ENCODE data around the gene TUSC2. TPM values are rescaled to one million over a fixed set of nuclear protein-coding genes. Genes with fewer than 3 reads are reported as not detected.

The TUSC2 gene
- total and polyA plus RNA-seq, 2 of the 13 experiments (the other 11 are each of a cell fraction or from before 2014, with no cell fraction given) = 36.7 to 39.1 TPM

DNA sequence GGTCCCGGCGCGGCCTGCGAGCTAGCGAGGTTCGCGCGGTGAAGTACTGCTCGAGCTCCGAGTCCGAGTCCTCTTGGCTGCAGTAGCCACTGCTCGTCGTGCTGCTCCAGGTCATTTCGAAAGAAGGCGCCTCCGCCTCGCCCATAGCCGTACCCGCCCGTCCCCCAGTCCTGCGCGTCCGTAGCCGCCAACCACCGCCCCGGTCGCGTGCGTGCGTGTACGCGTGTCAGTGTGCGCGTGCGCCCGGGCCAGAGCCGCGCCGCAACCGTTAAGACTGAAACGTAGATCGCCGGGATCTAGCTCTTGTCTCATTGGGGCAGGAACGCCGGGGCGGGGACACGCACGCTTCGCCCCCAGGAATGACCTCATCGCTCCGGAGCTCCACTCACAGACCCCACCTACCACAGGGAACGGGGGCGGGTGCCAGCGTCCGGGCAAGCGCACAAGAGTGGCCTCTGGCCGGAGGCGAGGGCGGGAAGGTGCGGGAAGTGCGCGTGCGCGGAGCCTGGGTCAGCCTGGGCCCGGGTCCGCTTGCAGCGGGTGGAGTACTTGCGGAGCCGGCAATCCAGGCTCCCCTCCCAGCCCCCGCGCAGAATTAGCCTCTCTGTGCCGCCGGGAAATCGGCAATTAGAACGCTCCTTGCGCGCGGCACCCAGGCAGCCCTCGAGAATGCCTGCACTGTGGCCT lies 9.3 kb upstream of the TUSC2 start (continued):
- TF ChIP-seq ZNF484 (CRISPR knock-in tag; IDR thresholded peaks at IDR 0.05; ENCODE audit: borderline replicate concordance, low read depth) (no peak), CSRNP1 (CRISPR knock-in tag; IDR thresholded peaks at IDR 0.05) (peak; percentile 84), ZNF205 (CRISPR knock-in tag; IDR thresholded peaks at IDR 0.05) (no peak; the same call in 1 of the 2 replicates), TFDP2 (CRISPR knock-in tag; IDR thresholded peaks at IDR 0.05) (peak; percentile 86), GABPB1 (CRISPR knock-in tag; IDR thresholded peaks at IDR 0.05) (peak; percentile 81), PAF1 (CRISPR knock-in tag; IDR thresholded peaks at IDR 0.05) (no peak), ZNF143 (CRISPR knock-in tag; IDR thresholded peaks at IDR 0.05) (0 out of 2 replicates have a peak, but pooled peaks have one; percentile 14), NFRKB (IDR thresholded peaks at IDR 0.05) (no peak), ZNF274 (CRISPR knock-in tag; IDR thresholded peaks at IDR 0.05) (0 out of 2 replicates have a peak, but pooled peaks have one; percentile 46), MAFF (IDR thresholded peaks at IDR 0.05; ENCODE audit: low read depth, low read length) (no peak), PAWR (CRISPR knock-in tag; IDR thresholded peaks at IDR 0.05; ENCODE audit: borderline replicate concordance) (no peak), MLX (CRISPR knock-in tag; IDR thresholded peaks at IDR 0.05) (peak; percentile 22; the same call in 1 of the 2 replicates), ZFAT (CRISPR knock-in tag; conservative IDR thresholded peaks at IDR 0.05) (no peak), PHF21A (CRISPR knock-in tag; IDR thresholded peaks at IDR 0.05) (peak; percentile 84), TCF12 (IDR thresholded peaks at IDR 0.05) (no peak), TCF12 (CRISPR knock-in tag; IDR thresholded peaks at IDR 0.05) (0 out of 2 replicates have a peak, but pooled peaks have one; percentile 71), HINFP (CRISPR knock-in tag; IDR thresholded peaks at IDR 0.05; ENCODE audit: low read depth) (peak; percentile 69; the same call in 1 of the 2 replicates), ZNF10 (CRISPR knock-in tag; IDR thresholded peaks at IDR 0.05; ENCODE audit: borderline replicate concordance, low read depth) (no peak), SIN3B (IDR thresholded peaks at IDR 0.05; ENCODE audit: low read length) (peak; percentile 83), SPEN (CRISPR knock-in tag; IDR thresholded peaks at IDR 0.05; ENCODE audit: low read depth) (peak; percentile 89), POLR2A (IDR thresholded peaks at IDR 0.05; ENCODE audit: insufficient read depth in 1 of 2, low read depth in 2 of 2, low read length in 2 of 2) (peak in 1 of 2 experiments; percentile 61; a peak in 2 of 4 replicates), MZF1 (CRISPR knock-in tag; IDR thresholded peaks at IDR 0.05; ENCODE audit: borderline replicate concordance) (peak; percentile 75; the same call in 1 of the 2 replicates), ZNF883 (CRISPR knock-in tag; IDR thresholded peaks at IDR 0.05; ENCODE audit: not compliant biosample characterization) (peak; percentile 59), TBX3 (IDR thresholded peaks at IDR 0.05; ENCODE audit: borderline replicate concordance) (no peak; the same call in 1 of the 2 replicates), ZNF329 (CRISPR knock-in tag; IDR thresholded peaks at IDR 0.05; ENCODE audit: low read depth) (no peak; the same call in 1 of the 2 replicates)
- TF ChIP-seq, protein P1, sequence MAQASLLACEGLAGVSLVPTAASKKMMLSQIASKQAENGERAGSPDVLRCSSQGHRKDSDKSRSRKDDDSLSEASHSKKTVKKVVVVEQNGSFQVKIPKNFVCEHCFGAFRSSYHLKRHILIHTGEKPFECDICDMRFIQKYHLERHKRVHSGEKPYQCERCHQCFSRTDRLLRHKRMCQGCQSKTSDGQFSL (CRISPR knock-in tag; IDR thresholded peaks at IDR 0.05) = no peak

All from HepG2 (cell line).